Stomach (tissue), 9 donors: Measurements from ENCODE around the gene PTPRC. TPM values are rescaled to one million over a fixed set of nuclear protein-coding genes. Genes with fewer than 3 reads are reported as not detected.

Experiments used
- DNase-seq, 2 donors: peaks; one replicate each; pipeline versions ENCODE4 v3.0.0 to v3.0.0-alpha.2; 2013 to 2019
- H3K27ac ChIP-seq, 5 donors: fragments of 200-600 bp in 4 of 5; sonication (generic) in 4 of 5; one replicate each; pipeline ENCODE4 v1.5.1; 2013 to 2019; ENCODE audit warnings: mild to moderate bottlenecking in 1 of 5, moderate library complexity in 1 of 5
- H3K27me3 ChIP-seq, 3 donors: fragments of 200-600 bp; sonication (generic); one replicate each; pipeline ENCODE4 v1.5.1; 2017 to 2019; ENCODE audit warnings: mixed run types in 1 of 3
- H3K36me3 ChIP-seq, 4 donors: fragments of 200-600 bp; sonication (generic); 1 replicate in 3 of 4; 2 replicates in 1 of 4; pipeline ENCODE4 v1.5.1; 2016 to 2019
- H3K4me1 ChIP-seq, 4 donors: fragments of 200-600 bp; sonication (generic); one replicate each; pipeline ENCODE4 v1.5.1; 2016 to 2019
- H3K4me3 ChIP-seq, 4 donors: fragments of 200-600 bp; sonication (generic) in 3 of 4; one replicate each; pipeline ENCODE4 v1.5.1; 2016 to 2019; ENCODE audit warnings: mild to moderate bottlenecking in 1 of 4
- H3K9me3 ChIP-seq, 4 donors: fragments of 200-600 bp; sonication (generic); one replicate each; pipeline ENCODE4 v1.5.1; 2016 to 2019
- CTCF ChIP-seq, 7 experiments: fragments of 450-650 bp in 4 of 7; fragments of 200-600 bp in 3 of 7; sonication (generic) in 3 of 7; IDR thresholded peaks; one replicate each; pipeline ENCODE4 v1.5.1; 2016 to 2019; ENCODE audit warnings: antibody characterized with exemption in 7 of 7, control low read depth in 2 of 7, mild to moderate bottlenecking in 1 of 7
- EP300 ChIP-seq: sonication (generic); formaldehyde crosslinking; IDR thresholded peaks from one replicate; pipeline ENCODE4 v1.6.1; 2017; ENCODE audit warnings: antibody characterized with exemption
- POLR2A ChIP-seq, 4 donors: fragments of 450-650 bp; IDR thresholded peaks; one replicate each; pipeline ENCODE4 v1.6.1; 2016; ENCODE audit warnings: antibody characterized with exemption in 4 of 4, control low read depth in 2 of 4, mild to moderate bottlenecking in 1 of 4, moderate library complexity in 1 of 4
- POLR2AphosphoS5 ChIP-seq, 3 donors: sonication (generic); formaldehyde crosslinking; IDR thresholded peaks; one replicate each; pipeline ENCODE4 v1.6.1; 2016; ENCODE audit warnings: antibody characterized with exemption in 3 of 3
- WGBS, 5 donors: extraction: QIAGEN DNeasy Blood & Tissue Kit in 3 of 5; methylation state at CpG; one replicate each; pipeline versions ENCODE4 v1.1.5 to v1.1.7; 2013 to 2018; 5-methylcytosine and 5-hydroxymethylcytosine counted together
- intact Hi-C: fragments of 100-400 bp; cut with DNase I; formaldehyde crosslinking; loops from one replicate; pipeline ENCODE4 v1.15.1; 2023; ENCODE audit warnings: low total_unique reads
- polyA plus RNA-seq, 3 donors: library from polyadenylated mRNA; stranded (reverse); fragments of 200-250 nt; gene quantifications; one replicate each; pipeline ENCODE4 v1.2.3, GENCODE V29; 2013
- total RNA-seq, 5 donors: library from RNA; depleted of rRNA; stranded (reverse); fragments of >200 nt; gene quantifications; one replicate each; pipeline versions ENCODE4 v1.1.0 to v1.2.3, GENCODE V29; 2014 to 2016
- donor health status: healthy with polysubstance abuse.
- donor health status: Bipolar disorder and iron deficiency.
- donor health status: healthy.

PTPRC gene
- total and polyA plus RNA-seq, 8 donors: 0.58 to 50.9 (median 15.2) TPM

- Histone ChIP-seq H3K4me3 (no peak overlapping the region), H3K27me3 (no peaks in the 10 kb centered on the region), H3K9me3 (no peaks in the 10 kb centered on the region), H3K27ac (no peak overlapping the region), H3K36me3 (no peaks in the 10 kb centered on the region), H3K4me1 (peaks cover 0 to 4% (median 0%) of the 10 kb centered on the region in 4 donors)
- no peak for TF ChIP-seq CTCF (IDR thresholded peaks at IDR 0.05)
- no peak for TF ChIP-seq POLR2AphosphoS5 (IDR thresholded peaks at IDR 0.05)
- TF ChIP-seq POLR2A (IDR thresholded peaks at IDR 0.05): no peak
- TF ChIP-seq EP300: no peak
- intact Hi-C loops: no loop called here
- no peak for DNase-seq
These were observed 29.0 kb downstream of the PTPRC start for GRCh38 chr1:198667807-198668206.

- no peaks in the 10 kb centered on the region for H3K36me3 ChIP-seq
- WGBS, 5 donors: 55 to 66% (median 62%) methylated on average over 5 of the region's 5 CpGs
- H3K27ac ChIP-seq: peak overlapping the region in 1 of 5 donors; percentile 27
- peak in 1 of 2 donors; percentile 28 for DNase-seq
- no peaks in the 10 kb centered on the region for H3K27me3 ChIP-seq
- no peak for TF ChIP-seq POLR2A (IDR thresholded peaks at IDR 0.05)
- no peaks in the 10 kb centered on the region for H3K9me3 ChIP-seq
- no peak overlapping the region for H3K4me3 ChIP-seq
- peaks cover 0 to 4% (median 0%) of the 10 kb centered on the region in 4 donors for H3K4me1 ChIP-seq
- intact Hi-C loops: no loop called here
These were observed 30.3 kb downstream of the PTPRC start for GRCh38 chr1:198669023-198669698.

DNA sequence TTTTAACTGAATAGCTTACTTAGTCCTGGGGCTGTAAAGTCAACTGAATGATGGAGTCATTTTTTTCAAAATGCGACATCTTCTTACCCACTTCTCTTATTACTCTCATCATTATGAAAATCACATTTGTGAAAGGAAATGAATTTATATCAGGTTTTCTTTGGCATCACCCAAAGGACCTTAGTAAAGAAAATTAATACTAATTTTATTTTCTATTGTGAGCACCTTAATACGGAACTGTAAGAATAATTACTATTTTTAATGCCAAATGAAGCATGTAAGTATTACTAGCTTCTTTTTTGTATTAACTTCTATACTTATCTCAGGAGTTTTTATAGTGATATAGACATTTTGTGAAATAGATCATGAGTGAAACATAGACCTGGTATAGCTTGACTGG is 30.9 kb downstream of the PTPRC start:
- no peaks in the 10 kb centered on the region for H3K27me3 ChIP-seq
- WGBS, 5 donors: 66 to 95% (median 87%) methylated on average over 2 of the region's 2 CpGs
- H3K27ac ChIP-seq: peak overlapping the region in 1 of 5 donors; percentile 27
- no peak for DNase-seq
- H3K9me3 ChIP-seq: no peaks in the 10 kb centered on the region
- no peaks in the 10 kb centered on the region for H3K36me3 ChIP-seq
- no peak overlapping the region for H3K4me3 ChIP-seq
- H3K4me1 ChIP-seq: peaks cover 0 to 4% (median 0%) of the 10 kb centered on the region in 4 donors
- intact Hi-C loops: no loop called here
- TF ChIP-seq POLR2A (IDR thresholded peaks at IDR 0.05): no peak
- no peak for TF ChIP-seq CTCF (IDR thresholded peaks at IDR 0.05)
- TF ChIP-seq POLR2AphosphoS5 (IDR thresholded peaks at IDR 0.05): no peak
- TF ChIP-seq EP300: no peak

DNA sequence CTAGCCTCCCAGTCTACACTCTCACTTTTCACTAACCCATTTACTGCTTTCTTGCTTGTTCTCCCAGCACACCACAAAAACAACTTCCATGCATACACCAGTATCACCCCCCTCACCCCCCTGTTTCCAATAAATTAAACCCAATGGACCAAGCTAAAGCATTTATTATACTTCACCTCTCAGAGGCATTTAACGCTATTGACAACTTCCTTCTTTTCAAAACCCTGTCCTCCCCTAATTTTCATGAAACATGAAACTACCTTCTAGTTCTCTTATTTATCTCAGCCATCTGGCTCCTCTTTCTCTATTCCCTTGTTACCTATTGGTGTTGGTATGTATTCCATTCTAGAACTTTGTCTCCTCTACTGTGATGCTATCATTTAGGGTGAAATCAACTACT is 32.3 kb downstream of the PTPRC start:
- TF ChIP-seq EP300 (no peak), CTCF (IDR thresholded peaks at IDR 0.05) (no peak), POLR2AphosphoS5 (IDR thresholded peaks at IDR 0.05) (no peak), POLR2A (IDR thresholded peaks at IDR 0.05) (no peak)
- WGBS, 5 donors: 66 to 82% (median 69%) methylated on average over 1 of the region's 1 CpG
- Histone ChIP-seq H3K27ac (no peak overlapping the region), H3K9me3 (no peaks in the 10 kb centered on the region), H3K36me3 (no peaks in the 10 kb centered on the region), H3K27me3 (no peaks in the 10 kb centered on the region), H3K4me3 (no peak overlapping the region), H3K4me1 (peaks cover 0 to 4% (median 0%) of the 10 kb centered on the region in 4 donors)
- intact Hi-C loops: no loop called here
- no peak for DNase-seq

DNA sequence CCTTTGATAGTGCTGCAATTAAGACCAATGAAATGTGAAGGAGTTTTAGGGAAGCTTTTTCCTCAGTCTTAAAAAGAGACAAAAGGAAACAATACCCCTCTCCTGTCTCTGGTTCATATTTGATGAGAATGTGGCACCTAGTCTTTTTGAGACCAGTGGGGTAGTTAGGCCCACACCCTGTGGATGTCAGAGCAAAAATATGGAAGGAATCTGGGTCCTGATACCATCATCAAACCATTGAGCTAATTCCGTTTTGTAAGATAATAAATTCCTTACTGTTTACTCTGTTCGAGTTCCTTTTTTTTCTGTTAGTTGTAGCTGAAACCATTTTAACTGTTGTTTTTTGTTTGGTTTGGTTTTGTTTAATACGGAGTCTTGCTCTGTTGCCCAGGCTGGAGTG is 33.3 kb downstream of the PTPRC start:
- intact Hi-C loops: no loop called here
- WGBS, 5 donors: 55 to 68% (median 58%) methylated on average over 3 of the region's 3 CpGs
- Histone ChIP-seq H3K27ac (no peak overlapping the region), H3K36me3 (no peaks in the 10 kb centered on the region), H3K9me3 (no peaks in the 10 kb centered on the region), H3K27me3 (no peaks in the 10 kb centered on the region), H3K4me1 (peaks cover 0 to 4% (median 0%) of the 10 kb centered on the region in 4 donors), H3K4me3 (no peak overlapping the region)
- no peak for DNase-seq
- TF ChIP-seq EP300: no peak
- TF ChIP-seq POLR2AphosphoS5 (IDR thresholded peaks at IDR 0.05): no peak
- no peak for TF ChIP-seq POLR2A (IDR thresholded peaks at IDR 0.05)
- TF ChIP-seq CTCF (IDR thresholded peaks at IDR 0.05): no peak
